Measurements from ENCODE around the gene CYP39A1.
"Not testable (repeated sequence)": the region's sequence is repeated elsewhere in the genome, so short reads cannot be mapped to it uniquely, and the experiment has no call there.

Gene CYP39A1

GRCh38 chr6:46648108-46648507 is 4.5 kb downstream of the CYP39A1 start:
- FAIRE-seq, result not testable (repeated sequence)

- no peak for FAIRE-seq
These were observed 7.4 kb downstream of the CYP39A1 start for GRCh38 chr6:46645265-46645664.

DNA sequence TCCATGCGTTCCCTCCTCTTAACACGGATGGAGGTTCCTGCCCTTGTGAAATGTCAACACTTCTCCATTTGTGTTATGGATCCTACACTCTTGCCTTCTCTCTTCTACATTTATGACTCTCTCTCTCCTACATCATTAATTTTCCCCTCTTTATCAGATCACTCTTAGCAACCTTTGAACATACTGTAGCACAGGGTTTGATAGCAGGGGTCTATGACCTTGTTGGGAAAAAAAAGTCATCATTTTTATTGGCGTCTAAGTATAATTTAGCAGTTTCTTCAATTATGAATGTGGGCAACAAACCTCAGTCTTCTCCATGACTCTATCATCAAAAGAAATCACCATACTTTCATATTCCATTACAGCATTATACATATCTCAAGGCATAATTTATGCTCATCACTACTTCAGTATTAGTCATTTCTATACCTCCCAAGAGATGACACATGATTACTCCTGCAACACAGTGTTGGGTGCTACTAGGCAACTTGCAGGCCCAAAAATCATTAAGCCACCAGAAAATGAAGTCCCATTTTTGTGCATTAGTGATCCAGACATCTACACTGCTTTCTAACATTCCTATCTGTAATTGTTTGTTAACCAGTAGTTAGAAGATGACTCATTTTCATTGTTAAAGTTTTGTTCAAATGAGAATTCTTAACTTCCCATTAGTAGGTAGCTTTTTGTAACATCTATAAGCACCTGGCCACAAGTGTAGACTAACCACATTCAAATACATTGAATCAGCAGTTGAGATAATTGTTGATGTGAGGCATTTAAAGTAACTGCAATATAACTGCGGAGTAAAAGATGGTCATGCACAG is 9.5 kb downstream of the CYP39A1 start:
- no peak for FAIRE-seq

- no peak for FAIRE-seq
These were observed 14.0 kb downstream of the CYP39A1 start for GRCh38 chr6:46638650-46639049.

GRCh38 chr6:46637933-46638332 is 14.7 kb downstream of the CYP39A1 start:
- FAIRE-seq, result peak; percentile 5

GRCh38 chr6:46637145-46637544 is 15.5 kb downstream of the CYP39A1 start:
- no peak for FAIRE-seq

GRCh38 chr6:46635462-46635861 is 17.2 kb downstream of the CYP39A1 start:
- FAIRE-seq, result no peak

GRCh38 chr6:46632053-46632452 is 20.6 kb downstream of the CYP39A1 start:
- FAIRE-seq, result no peak

- no peak for FAIRE-seq
These were observed 22.9 kb downstream of the CYP39A1 start for GRCh38 chr6:46629691-46630090.

GRCh38 chr6:46628976-46629375 is 23.6 kb downstream of the CYP39A1 start:
- no peak for FAIRE-seq

- no peak for FAIRE-seq
These were observed 24.1 kb downstream of the CYP39A1 start for GRCh38 chr6:46628498-46628897.

GRCh38 chr6:46626976-46627375 is 25.6 kb downstream of the CYP39A1 start:
- FAIRE-seq, result no peak

GRCh38 chr6:46626228-46626909 is 26.2 kb downstream of the CYP39A1 start:
- peak; percentile 99 for FAIRE-seq

- no peak for FAIRE-seq
These were observed 33.9 kb downstream of the CYP39A1 start for GRCh38 chr6:46618726-46619125.

- FAIRE-seq, result no peak
These were observed 40.0 kb downstream of the CYP39A1 start for GRCh38 chr6:46612645-46613044.

DNA sequence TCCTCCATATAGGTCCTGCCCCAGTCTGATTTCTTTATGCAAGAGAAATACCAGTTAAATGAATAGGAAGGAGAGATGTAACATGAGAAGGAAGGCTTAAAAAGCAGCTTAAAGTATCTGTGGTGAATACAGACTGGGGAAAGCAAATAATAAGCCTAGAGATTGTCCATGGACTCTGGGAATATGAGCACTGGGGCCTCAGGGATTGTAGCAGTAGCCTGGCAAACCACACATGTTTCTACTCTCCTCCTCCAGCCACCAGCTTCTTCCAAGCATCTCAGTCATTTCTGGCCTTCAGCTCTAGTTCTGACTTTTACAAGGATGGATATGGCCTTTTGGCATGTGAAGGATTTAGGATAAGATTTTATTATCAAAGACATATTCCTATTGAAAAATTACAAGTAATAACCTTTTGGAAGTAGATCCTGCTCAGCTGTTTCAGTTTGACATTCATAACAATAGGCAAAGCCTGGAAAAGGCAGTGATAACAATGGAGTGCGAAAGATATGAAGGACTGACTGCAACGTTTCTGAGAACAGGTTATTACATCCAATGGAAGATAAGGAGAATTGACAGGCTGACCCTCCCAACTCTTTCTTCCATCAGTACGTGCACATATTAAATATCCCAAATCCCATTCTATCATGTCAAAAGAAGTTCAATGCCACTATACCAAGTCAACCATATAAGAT is 41.6 kb downstream of the CYP39A1 start:
- no peak for FAIRE-seq

DNA sequence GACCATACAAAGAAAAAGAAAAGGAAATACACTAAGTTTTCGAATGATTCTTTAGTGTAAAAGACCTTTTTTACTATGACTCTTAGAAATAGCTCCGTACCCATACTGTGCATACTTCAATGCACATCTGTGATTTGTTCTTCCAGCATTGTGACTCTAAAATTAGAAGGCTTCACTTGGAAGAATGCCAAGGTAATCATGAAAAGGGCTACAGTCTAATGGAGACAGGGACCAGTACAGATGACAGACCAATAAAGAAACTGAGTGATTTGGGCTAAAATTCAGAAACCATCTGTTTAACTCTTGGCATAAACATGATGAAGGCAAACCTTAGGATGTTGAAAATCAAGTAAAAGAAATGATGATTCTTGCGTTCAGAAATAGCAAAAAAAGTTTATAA is 46.3 kb downstream of the CYP39A1 start:
- peak; percentile 91 for FAIRE-seq

GRCh38 chr6:46605091-46605797 is 47.4 kb downstream of the CYP39A1 start:
- no peak for FAIRE-seq

DNA sequence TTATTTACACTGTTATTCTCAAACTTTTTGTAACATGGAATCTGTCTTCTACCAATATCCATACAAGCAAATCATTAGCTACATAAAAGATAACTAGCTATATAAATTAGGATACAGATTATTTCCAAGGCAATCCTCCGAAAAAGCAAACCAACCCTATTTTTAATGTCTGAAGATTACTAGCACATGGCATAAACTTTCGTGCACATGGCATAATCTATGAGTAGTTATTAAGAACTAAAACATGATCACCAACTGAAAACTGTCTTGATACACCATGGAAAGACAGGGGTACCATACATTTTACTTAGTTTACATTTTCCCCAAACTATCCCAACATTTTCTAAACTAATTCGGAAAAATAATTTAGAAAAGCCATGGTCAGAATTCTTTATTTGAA is 54.4 kb downstream of the CYP39A1 start:
- FAIRE-seq, result no peak

DNA sequence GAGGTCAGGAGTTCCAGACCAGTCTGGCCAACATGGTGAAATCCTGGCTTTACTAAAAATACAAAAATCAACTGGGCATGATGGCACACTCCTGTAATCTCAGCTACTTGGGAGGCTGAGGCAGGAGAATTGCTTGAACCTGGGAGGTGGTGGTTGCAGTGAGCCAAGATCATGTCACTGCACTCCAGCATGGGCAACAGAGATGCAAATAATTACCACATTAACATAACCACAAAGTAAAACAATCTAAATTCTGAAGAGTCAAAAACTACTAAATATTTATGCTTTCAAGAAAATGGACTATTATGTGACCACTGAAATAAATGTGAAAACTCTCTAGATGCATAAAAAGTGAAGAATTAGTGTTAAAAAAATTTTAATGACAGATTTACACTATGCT is 59.9 kb downstream of the CYP39A1 start:
- FAIRE-seq, result no peak

- FAIRE-seq, result no peak
These were observed 60.6 kb downstream of the CYP39A1 start for GRCh38 chr6:46592046-46592445.

DNA sequence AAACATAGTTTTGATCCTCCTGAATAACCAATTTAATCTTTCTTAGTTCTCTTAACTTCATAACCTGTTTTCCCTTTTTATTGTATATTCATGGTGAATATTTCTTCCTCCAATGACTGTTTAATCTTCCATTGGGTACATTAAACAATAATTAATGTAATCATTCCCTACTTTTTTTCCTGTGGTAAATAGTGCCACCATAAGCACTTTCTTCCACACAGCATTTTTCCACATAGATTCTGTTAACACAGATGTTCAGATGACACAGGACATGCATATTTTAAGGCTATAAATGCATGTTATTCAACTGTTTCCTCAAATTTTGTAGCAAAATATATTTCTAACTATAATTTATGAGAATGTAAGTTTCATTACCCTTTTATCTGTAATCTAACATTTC is 61.9 kb downstream of the CYP39A1 start:
- no peak for FAIRE-seq

GRCh38 chr6:46586906-46587305 is 65.7 kb downstream of the CYP39A1 start:
- FAIRE-seq, result no peak

All from islet of Langerhans (tissue), 1 donor.